Measurements from ENCODE around the gene KLF16.

- TF ChIP-seq, protein P1, sequence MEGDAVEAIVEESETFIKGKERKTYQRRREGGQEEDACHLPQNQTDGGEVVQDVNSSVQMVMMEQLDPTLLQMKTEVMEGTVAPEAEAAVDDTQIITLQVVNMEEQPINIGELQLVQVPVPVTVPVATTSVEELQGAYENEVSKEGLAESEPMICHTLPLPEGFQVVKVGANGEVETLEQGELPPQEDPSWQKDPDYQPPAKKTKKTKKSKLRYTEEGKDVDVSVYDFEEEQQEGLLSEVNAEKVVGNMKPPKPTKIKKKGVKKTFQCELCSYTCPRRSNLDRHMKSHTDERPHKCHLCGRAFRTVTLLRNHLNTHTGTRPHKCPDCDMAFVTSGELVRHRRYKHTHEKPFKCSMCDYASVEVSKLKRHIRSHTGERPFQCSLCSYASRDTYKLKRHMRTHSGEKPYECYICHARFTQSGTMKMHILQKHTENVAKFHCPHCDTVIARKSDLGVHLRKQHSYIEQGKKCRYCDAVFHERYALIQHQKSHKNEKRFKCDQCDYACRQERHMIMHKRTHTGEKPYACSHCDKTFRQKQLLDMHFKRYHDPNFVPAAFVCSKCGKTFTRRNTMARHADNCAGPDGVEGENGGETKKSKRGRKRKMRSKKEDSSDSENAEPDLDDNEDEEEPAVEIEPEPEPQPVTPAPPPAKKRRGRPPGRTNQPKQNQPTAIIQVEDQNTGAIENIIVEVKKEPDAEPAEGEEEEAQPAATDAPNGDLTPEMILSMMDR (IDR thresholded peaks at IDR 0.05; ENCODE audit: low read length), result no peak
- no peak for TF ChIP-seq EZH2phosphoT487 (IDR thresholded peaks at IDR 0.05; ENCODE audit: low read length)
These were observed 10.7 kb downstream of the KLF16 start for GRCh38 chr19:1852581-1853128.

Measured in MM.1S (cell line).